HepG2 (cell line): Measurements from ENCODE around the gene CEP63. TPM values are rescaled to one million over a fixed set of nuclear protein-coding genes. Genes with fewer than 3 reads are reported as not detected.

Experiments used
- ATAC-seq: fragments of 200-7000 bp; cut with Tn5 transposase; 3 replicates; pipeline ENCODE4 v1.9.1; 2020; ENCODE audit warnings: mild to moderate bottlenecking, moderate library complexity
- BruUV-seq: library from RNA; stranded (reverse); fragments of 400-500 nt; replicated peaks from 2 replicates; lab custom pipeline; 2021; lab: Mats Ljungman, UMichigan
- CTCF ChIA-PET: fragments of 300-600 bp; formaldehyde crosslinking; extraction: SDS; loops from one replicate; lab custom pipeline; 2021; ENCODE audit warnings: low total read pairs, inconsistent platforms, low intra/inter-chr PET ratio; lab: Yijun Ruan, JAX
- POLR2A ChIA-PET: fragments of 350-600 bp; sonication (Branson Sonifier 250); formaldehyde crosslinking; loops from one replicate; lab custom pipeline; 2020; ENCODE audit warnings: antibody characterized with exemption, inconsistent platforms; lab: Yijun Ruan, JAX
- DNase-seq: peaks from one replicate; pipeline ENCODE4 v3.0.0-alpha.2; 2015; ENCODE audit warnings: low spot score
- FAIRE-seq: peaks from 3 replicates; lab custom pipeline; 2011; peaks lifted over from hg19 to GRCh38; lab: Jason Lieb, UNC
- H2AFZ ChIP-seq: one replicate; pipeline ENCODE4 v1.6.1; 2011; ENCODE audit warnings: low read length, inconsistent platforms
- H3K27ac ChIP-seq: fragments of 300-600 bp; 3 replicates; pipeline ENCODE4 v1.8.0; 2011; ENCODE audit warnings: mixed run types, mild to moderate bottlenecking, mixed read lengths, low read length, inconsistent platforms; ENCODE audit not compliant: insufficient read depth; ENCODE audit errors: extremely low read length
- H3K27me3 ChIP-seq, 2 experiments: fragments of 200-600 bp in 1 of 2; 2 replicates in 1 of 2; 3 replicates in 1 of 2; pipeline versions ENCODE4 v1.6.0 to v1.8.0; 2011; ENCODE audit warnings: low read length in 2 of 2, mild to moderate bottlenecking in 2 of 2, moderate library complexity in 2 of 2, inconsistent platforms in 1 of 2; ENCODE audit not compliant: insufficient read depth in 2 of 2, control insufficient read depth in 1 of 2
- H3K36me3 ChIP-seq, 2 experiments: fragments of 200-600 bp in 1 of 2; replicated peaks in 1 of 2; 2 replicates in 1 of 2; 3 replicates in 1 of 2; pipeline versions ENCODE4 v1.5.1 to v1.8.0; 2011; ENCODE audit warnings: low read length in 2 of 2, inconsistent platforms in 1 of 2; ENCODE audit not compliant: insufficient read depth in 2 of 2, control insufficient read depth in 1 of 2
- H3K4me1 ChIP-seq: 2 replicates; pipeline ENCODE4 v1.5.1; 2012; ENCODE audit warnings: low read length, inconsistent platforms; ENCODE audit not compliant: insufficient read depth
- H3K4me2 ChIP-seq: 2 replicates; pipeline ENCODE4 v1.6.0; 2011; ENCODE audit warnings: low read depth, low read length, inconsistent platforms
- H3K4me3 ChIP-seq, 3 experiments: fragments of 200-600 bp in 1 of 3; sonication (generic), shearing (Covaris generic) in 1 of 3; replicated peaks in 1 of 3; 2 replicates each; pipeline ENCODE4 v1.5.1; 2011 to 2016; ENCODE audit warnings: low read length in 3 of 3, inconsistent platforms in 2 of 3, low read depth in 2 of 3, mild to moderate bottlenecking in 2 of 3, control low read depth in 1 of 3, mixed read lengths in 1 of 3; ENCODE audit not compliant: insufficient read depth in 1 of 3
- H3K79me2 ChIP-seq: one replicate; pipeline ENCODE4 v1.6.1; 2011; ENCODE audit warnings: low read length, inconsistent platforms; ENCODE audit not compliant: insufficient read depth
- H3K9ac ChIP-seq: 2 replicates; pipeline ENCODE4 v1.6.0; 2011; ENCODE audit warnings: mild to moderate bottlenecking, low read depth, low read length, inconsistent platforms; ENCODE audit not compliant: insufficient read depth
- H3K9me3 ChIP-seq: 2 replicates; pipeline ENCODE4 v1.5.1; 2012; ENCODE audit warnings: mild to moderate bottlenecking, low read length
- H4K20me1 ChIP-seq: 2 replicates; pipeline ENCODE4 v1.6.0; 2011; ENCODE audit warnings: inconsistent platforms, mild to moderate bottlenecking, low read length, moderate library complexity; ENCODE audit not compliant: insufficient read depth
- HOXD1 ChIP-seq: sonication (generic); formaldehyde crosslinking; IDR thresholded peaks from 2 replicates; pipeline ENCODE4 v1.5.0; 2020; ENCODE audit warnings: missing genetic modification reagents
- ZMAT3 ChIP-seq: sonication (generic); formaldehyde crosslinking; conservative IDR thresholded peaks from 2 replicates; pipeline ENCODE4 v1.7.0; 2021; ENCODE audit warnings: missing genetic modification reagents
- ZNF432 ChIP-seq: sonication (generic); formaldehyde crosslinking; IDR thresholded peaks from 2 replicates; pipeline ENCODE4 v1.5.0; 2020; ENCODE audit warnings: missing genetic modification reagents, mild to moderate bottlenecking, borderline replicate concordance
- in situ Hi-C: cut with HindIII; loops from 2 replicates; pipeline ENCODE4 v1.10.0; 2017; ENCODE audit warnings: low pct_unique_long_range_greater_than_20kb; ENCODE audit not compliant: extremely low pct_ligation_motif_present
- intact Hi-C: fragments of 100-400 bp; cut with micrococcal nuclease; formaldehyde crosslinking; loops from one replicate; pipeline ENCODE4 v1.10.0; 2022; ENCODE audit not compliant: unreplicated experiment
- polyA plus RNA-seq, 8 experiments: library from polyadenylated mRNA; depleted of rRNA in 3 of 8; stranded (reverse) in 7 of 8; unstranded in 1 of 8; fragments of >200 nt; fragmentation: Illumina TruSeq in 4 of 8; extraction: Trizol in 4 of 8; gene quantifications; 2 replicates each; pipeline versions ENCODE4 v1.2.1 to v1.2.3, GENCODE V29; 2011 to 2016; ENCODE audit warnings: low read depth in 4 of 8, missing spikeins in 1 of 8, mixed read lengths in 1 of 8; ENCODE audit not compliant: insufficient read depth in 1 of 8
- total RNA-seq, 5 experiments: library from RNA; depleted of rRNA; stranded (reverse); fragments of >200 nt; fragmentation: Illumina TruSeq; extraction: Trizol; gene quantifications; 2 replicates each; pipeline ENCODE4 v1.2.3, GENCODE V29; 2016; ENCODE audit warnings: low read depth in 1 of 5
- TF ChIP-seq, protein P1 (sequence below): sonication (generic); formaldehyde crosslinking; IDR thresholded peaks from 2 replicates; pipeline ENCODE4 v1.4.0; 2020; ENCODE audit warnings: missing genetic modification reagents, borderline replicate concordance
- TF ChIP-seq, protein P2 (sequence below): sonication (generic); formaldehyde crosslinking; IDR thresholded peaks from one replicate; pipeline ENCODE4 v1.5.1; 2020; ENCODE audit warnings: mild to moderate bottlenecking, missing genetic modification reagents; ENCODE audit errors: not compliant biosample characterization
- TF ChIP-seq, protein P3 (sequence below): sonication (generic); formaldehyde crosslinking; conservative IDR thresholded peaks from 2 replicates; pipeline ENCODE4 v1.4.0; 2020; ENCODE audit warnings: missing genetic modification reagents

The CEP63 gene
- total and polyA plus RNA-seq, 2 of the 13 experiments (the other 11 are each of a cell fraction or from before 2014, with no cell fraction given) = 7.2 to 18.4 TPM

DNA sequence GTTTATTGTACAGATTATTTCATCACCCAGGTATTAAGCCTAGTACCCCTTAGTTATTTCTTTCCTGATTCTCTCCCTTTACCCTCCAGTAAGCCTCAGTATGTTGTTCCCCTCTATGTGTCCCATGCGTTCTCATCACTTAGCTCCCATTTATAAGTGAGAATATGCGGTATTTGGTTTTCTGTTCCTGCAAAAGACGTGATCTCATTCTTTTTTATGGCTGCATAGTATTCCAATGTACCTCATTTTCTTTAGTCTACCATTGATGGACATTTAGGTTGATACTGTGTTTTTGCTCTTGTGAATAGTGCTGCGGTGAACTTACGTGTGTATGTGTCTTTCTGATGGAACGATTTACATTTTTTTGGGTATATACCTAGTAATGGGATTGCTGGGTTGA lies 36.7 kb downstream of the CEP63 start (continued):
- TF ChIP-seq, protein P1, sequence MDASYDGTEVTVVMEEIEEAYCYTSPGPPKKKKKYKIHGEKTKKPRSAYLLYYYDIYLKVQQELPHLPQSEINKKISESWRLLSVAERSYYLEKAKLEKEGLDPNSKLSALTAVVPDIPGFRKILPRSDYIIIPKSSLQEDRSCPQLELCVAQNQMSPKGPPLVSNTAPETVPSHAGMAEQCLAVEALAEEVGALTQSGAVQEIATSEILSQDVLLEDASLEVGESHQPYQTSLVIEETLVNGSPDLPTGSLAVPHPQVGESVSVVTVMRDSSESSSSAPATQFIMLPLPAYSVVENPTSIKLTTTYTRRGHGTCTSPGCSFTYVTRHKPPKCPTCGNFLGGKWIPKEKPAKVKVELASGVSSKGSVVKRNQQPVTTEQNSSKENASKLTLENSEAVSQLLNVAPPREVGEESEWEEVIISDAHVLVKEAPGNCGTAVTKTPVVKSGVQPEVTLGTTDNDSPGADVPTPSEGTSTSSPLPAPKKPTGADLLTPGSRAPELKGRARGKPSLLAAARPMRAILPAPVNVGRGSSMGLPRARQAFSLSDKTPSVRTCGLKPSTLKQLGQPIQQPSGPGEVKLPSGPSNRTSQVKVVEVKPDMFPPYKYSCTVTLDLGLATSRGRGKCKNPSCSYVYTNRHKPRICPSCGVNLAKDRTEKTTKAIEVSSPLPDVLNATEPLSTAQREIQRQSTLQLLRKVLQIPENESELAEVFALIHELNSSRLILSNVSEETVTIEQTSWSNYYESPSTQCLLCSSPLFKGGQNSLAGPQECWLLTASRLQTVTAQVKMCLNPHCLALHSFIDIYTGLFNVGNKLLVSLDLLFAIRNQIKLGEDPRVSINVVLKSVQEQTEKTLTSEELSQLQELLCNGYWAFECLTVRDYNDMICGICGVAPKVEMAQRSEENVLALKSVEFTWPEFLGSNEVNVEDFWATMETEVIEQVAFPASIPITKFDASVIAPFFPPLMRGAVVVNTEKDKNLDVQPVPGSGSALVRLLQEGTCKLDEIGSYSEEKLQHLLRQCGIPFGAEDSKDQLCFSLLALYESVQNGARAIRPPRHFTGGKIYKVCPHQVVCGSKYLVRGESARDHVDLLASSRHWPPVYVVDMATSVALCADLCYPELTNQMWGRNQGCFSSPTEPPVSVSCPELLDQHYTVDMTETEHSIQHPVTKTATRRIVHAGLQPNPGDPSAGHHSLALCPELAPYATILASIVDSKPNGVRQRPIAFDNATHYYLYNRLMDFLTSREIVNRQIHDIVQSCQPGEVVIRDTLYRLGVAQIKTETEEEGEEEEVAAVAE = no peak

DNA sequence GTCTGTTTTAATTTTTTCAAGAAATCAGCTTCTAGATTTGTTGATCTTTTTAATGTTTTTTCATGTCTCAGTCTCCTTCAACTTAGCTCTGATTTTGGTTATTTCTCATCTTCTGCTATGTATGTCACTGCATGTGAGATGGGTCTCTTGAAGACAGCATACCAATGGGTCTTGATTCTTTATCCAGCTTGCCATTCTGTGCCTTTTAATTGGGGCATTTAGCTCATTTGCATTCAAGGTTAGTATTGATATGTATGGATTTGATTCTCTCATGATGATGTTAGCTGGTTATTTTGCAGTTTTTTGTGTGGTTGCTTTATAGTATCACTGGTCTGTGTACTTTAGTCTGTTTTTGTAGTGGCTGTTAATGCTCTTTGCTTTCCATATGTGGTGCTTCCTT lies 39.4 kb downstream of the CEP63 start:
- Histone ChIP-seq H3K4me1 (no peaks in the 10 kb centered on the region), H3K79me2 (peaks cover 3% of the 10 kb centered on the region), H3K9ac (no peak overlapping the region), H3K36me3 (no peaks in the 10 kb centered on the region), H2AFZ (no peak overlapping the region), H4K20me1 (no peaks in the 10 kb centered on the region), H3K4me3 (no peak overlapping the region), H3K9me3 (peaks cover 40% of the 10 kb centered on the region), H3K27me3 (no peaks in the 10 kb centered on the region), H3K27ac (no peak overlapping the region), H3K4me2 (no peak overlapping the region)
- intact Hi-C loops = no loop called here
- no TSS peak for BruUV-seq
- ATAC-seq (no peak), DNase-seq (no peak), FAIRE-seq (no peak)
- ChIA-PET CTCF (no interaction called here), POLR2A (no interaction called here)
- in situ Hi-C loops = no loop called here
- TF ChIP-seq ZNF432 (CRISPR knock-in tag) (no peak), ZMAT3 (CRISPR knock-in tag) (no peak), HOXD1 (no peak)
- TF ChIP-seq, protein P2, sequence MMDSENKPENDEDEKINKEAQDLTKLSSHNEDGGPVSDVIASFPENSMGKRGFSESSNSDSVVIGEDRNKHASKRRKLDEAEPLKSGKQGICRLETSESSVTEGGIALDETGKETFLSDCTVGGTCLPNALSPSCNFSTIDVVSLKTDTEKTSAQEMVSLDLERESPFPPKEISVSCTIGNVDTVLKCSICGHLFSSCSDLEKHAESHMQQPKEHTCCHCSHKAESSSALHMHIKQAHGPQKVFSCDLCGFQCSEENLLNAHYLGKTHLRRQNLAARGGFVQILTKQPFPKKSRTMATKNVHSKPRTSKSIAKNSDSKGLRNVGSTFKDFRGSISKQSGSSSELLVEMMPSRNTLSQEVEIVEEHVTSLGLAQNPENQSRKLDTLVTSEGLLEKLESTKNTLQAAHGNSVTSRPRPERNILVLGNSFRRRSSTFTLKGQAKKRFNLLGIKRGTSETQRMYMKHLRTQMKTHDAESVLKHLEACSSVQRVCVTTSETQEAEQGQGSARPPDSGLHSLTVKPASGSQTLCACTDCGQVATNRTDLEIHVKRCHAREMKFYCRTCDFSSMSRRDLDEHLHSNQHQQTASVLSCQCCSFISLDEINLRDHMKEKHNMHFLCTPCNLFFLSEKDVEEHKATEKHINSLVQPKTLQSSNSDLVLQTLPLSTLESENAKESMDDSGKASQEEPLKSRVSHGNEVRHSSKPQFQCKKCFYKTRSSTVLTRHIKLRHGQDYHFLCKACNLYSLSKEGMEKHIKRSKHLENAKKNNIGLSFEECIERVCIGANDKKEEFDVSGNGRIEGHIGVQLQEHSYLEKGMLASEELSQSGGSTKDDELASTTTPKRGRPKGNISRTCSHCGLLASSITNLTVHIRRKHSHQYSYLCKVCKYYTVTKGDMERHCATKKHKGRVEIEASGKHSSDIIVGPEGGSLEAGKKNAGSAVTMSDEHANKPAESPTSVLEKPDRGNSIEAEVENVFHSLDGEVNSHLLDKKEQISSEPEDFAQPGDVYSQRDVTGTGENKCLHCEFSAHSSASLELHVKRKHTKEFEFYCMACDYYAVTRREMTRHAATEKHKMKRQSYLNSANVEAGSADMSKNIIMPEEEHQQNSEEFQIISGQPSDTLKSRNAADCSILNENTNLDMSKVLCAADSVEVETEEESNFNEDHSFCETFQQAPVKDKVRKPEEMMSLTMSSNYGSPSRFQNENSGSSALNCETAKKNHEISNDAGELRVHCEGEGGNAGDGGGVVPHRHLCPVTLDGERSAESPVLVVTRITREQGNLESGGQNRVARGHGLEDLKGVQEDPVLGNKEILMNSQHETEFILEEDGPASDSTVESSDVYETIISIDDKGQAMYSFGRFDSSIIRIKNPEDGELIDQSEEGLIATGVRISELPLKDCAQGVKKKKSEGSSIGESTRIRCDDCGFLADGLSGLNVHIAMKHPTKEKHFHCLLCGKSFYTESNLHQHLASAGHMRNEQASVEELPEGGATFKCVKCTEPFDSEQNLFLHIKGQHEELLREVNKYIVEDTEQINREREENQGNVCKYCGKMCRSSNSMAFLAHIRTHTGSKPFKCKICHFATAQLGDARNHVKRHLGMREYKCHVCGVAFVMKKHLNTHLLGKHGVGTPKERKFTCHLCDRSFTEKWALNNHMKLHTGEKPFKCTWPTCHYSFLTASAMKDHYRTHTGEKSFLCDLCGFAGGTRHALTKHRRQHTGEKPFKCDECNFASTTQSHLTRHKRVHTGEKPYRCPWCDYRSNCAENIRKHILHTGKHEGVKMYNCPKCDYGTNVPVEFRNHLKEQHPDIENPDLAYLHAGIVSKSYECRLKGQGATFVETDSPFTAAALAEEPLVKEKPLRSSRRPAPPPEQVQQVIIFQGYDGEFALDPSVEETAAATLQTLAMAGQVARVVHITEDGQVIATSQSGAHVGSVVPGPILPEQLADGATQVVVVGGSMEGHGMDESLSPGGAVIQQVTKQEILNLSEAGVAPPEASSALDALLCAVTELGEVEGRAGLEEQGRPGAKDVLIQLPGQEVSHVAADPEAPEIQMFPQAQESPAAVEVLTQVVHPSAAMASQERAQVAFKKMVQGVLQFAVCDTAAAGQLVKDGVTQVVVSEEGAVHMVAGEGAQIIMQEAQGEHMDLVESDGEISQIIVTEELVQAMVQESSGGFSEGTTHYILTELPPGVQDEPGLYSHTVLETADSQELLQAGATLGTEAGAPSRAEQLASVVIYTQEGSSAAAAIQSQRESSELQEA (CRISPR knock-in tag) = no peak
- TF ChIP-seq, protein P3, sequence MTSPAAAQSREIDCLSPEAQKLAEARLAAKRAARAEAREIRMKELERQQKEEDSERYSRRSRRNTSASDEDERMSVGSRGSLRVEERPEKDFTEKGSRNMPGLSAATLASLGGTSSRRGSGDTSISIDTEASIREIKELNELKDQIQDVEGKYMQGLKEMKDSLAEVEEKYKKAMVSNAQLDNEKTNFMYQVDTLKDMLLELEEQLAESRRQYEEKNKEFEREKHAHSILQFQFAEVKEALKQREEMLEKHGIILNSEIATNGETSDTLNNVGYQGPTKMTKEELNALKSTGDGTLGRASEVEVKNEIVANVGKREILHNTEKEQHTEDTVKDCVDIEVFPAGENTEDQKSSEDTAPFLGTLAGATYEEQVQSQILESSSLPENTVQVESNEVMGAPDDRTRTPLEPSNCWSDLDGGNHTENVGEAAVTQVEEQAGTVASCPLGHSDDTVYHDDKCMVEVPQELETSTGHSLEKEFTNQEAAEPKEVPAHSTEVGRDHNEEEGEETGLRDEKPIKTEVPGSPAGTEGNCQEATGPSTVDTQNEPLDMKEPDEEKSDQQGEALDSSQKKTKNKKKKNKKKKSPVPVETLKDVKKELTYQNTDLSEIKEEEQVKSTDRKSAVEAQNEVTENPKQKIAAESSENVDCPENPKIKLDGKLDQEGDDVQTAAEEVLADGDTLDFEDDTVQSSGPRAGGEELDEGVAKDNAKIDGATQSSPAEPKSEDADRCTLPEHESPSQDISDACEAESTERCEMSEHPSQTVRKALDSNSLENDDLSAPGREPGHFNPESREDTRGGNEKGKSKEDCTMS (CRISPR knock-in tag) = no peak
